SW480 (cell line): ENCODE measurements around the gene PCP4.

Source experiments
- DNase-seq: peaks from one replicate; pipeline ENCODE4 v3.0.0-alpha.2; 2016; ENCODE audit warnings: low spot score

PCP4 gene

GRCh38 chr21:39972976-39973770 is 105.9 kb downstream of the PCP4 start:
- DNase-seq: peak; percentile 6

DNA sequence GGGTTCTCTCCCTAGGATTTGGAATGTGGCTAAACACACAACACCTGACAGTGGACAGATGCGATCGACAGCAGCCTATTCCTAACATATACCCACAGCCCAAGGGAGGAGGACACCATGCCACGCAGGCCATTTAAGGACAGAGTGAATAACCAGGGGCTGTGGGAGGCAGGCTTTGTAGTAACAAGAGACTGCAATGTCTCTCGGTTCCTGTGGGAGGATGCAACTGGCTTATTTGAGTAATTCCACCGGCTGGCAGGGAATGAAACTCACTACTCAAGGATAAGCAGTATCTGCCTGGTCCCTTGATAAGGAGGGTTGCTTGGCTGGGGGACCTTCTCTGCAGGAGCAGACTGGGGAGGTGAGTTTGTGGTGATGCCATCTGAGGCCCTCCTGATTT is 109.6 kb downstream of the PCP4 start:
- no peak for DNase-seq
